Ammon's horn (tissue), 1 donor: ENCODE results near the gene OR5AS1.
"Not testable (repeated sequence)": the region's sequence is repeated elsewhere in the genome, so short reads cannot be mapped to it uniquely, and the experiment has no call there.

ENCODE experiments used
- DNase-seq: peaks from one replicate; pipeline ENCODE4 v3.0.0-alpha.2; 2016; ENCODE audit warnings: low spot score

Gene OR5AS1

GRCh38 chr11:56027354-56027753 lies at the start of gene OR5AS1:
Gene OR5AS1 (plus strand): TSS chr11:56027654. CDS start chr11:56030419, 2,765 bp downstream.
- DNase-seq: no peak

GRCh38 chr11:55994525-55994924 lies 32.9 kb upstream of the OR5AS1 start, which contains the start of gene OR5F1:
Gene OR5F1 (minus strand): TSS chr11:55994625. CDS start chr11:55994625, 0 bp downstream.
- no peak for DNase-seq

- DNase-seq: no peak
Observed at GRCh38 chr11:56010716-56011115, 16.7 kb upstream of the OR5AS1 start.

- no peak for DNase-seq
Observed at GRCh38 chr11:56013805-56014204, 13.6 kb upstream of the OR5AS1 start.

- DNase-seq: no peak
Observed at GRCh38 chr11:56045538-56045937, 18.1 kb downstream of the OR5AS1 start.

- DNase-seq: no peak
Observed at GRCh38 chr11:56048480-56048879, 21.0 kb downstream of the OR5AS1 start.

GRCh38 chr11:56049487-56049886 lies 22.0 kb downstream of the OR5AS1 start:
- no peak for DNase-seq

GRCh38 chr11:56056366-56056765 lies 28.9 kb downstream of the OR5AS1 start:
- DNase-seq: not testable (repeated sequence)

GRCh38 chr11:56057661-56058237 lies 30.3 kb downstream of the OR5AS1 start:
- not testable (repeated sequence) for DNase-seq

- not testable (repeated sequence) for DNase-seq
Observed at GRCh38 chr11:56058260-56058780, 30.9 kb downstream of the OR5AS1 start.

- no peak for DNase-seq
Observed at GRCh38 chr11:56066980-56067379, 39.5 kb downstream of the OR5AS1 start.
